NB4 (cell line): ENCODE measurements around the gene GPR152.
"Not testable (repeated sequence)": the region's sequence is repeated elsewhere in the genome, so short reads cannot be mapped to it uniquely, and the experiment has no call there.

Experiments
- DNase-seq: peaks from one replicate; pipeline ENCODE4 v3.0.0; 2010; ENCODE audit warnings: low read depth
- H3K4me3 ChIP-seq: one replicate; pipeline ENCODE4 v1.5.1; 2011; ENCODE audit warnings: mild to moderate bottlenecking, low read depth, low read length, moderate library complexity
- CTCF ChIP-seq: IDR thresholded peaks from one replicate; pipeline ENCODE4 v1.5.1; 2012; ENCODE audit warnings: low read depth, low read length
- MAX ChIP-seq: IDR thresholded peaks from 2 replicates; pipeline ENCODE4 v1.6.1; 2011; ENCODE audit warnings: low read depth, low read length
- MYC ChIP-seq: IDR thresholded peaks from 2 replicates; pipeline ENCODE4 v1.6.1; 2011; ENCODE audit warnings: low read depth, low read length
- POLR2A ChIP-seq: IDR thresholded peaks from 2 replicates; pipeline ENCODE4 v1.6.1; 2011; ENCODE audit warnings: mild to moderate bottlenecking; ENCODE audit not compliant: insufficient read length; ENCODE audit errors: extremely low read depth

The GPR152 gene

GRCh38 chr11:67429722-67430121 is 22.8 kb downstream of the GPR152 start:
- DNase-seq, result no peak
- TF ChIP-seq CTCF, result no peak
- TF ChIP-seq MAX, result no peak
- TF ChIP-seq MYC, result no peak
- no peak for TF ChIP-seq POLR2A
- peak overlapping the region; percentile 81 for H3K4me3 ChIP-seq

- DNase-seq, result no peak
- H3K4me3 ChIP-seq, result peak overlapping the region; percentile 81
These were observed 23.4 kb downstream of the GPR152 start for GRCh38 chr11:67429038-67429668.

GRCh38 chr11:67428052-67429001 is 24.2 kb downstream of the GPR152 start, which contains the start of gene RPS6KB2:
Gene RPS6KB2 (plus strand): TSS chr11:67428494. CDS start chr11:67428546, 52 bp downstream.
- peak within 1 kb of the TSS; percentile 81 for H3K4me3 ChIP-seq
- TF ChIP-seq CTCF (no peak), MYC (peak; percentile 81), POLR2A (peak; percentile 87), MAX (peak; percentile 56; the same call in 1 of the 2 replicates)
- DNase-seq, result peak; percentile 98

More at GRCh38 chr11:67429038-67429668, 23.4 kb downstream of the GPR152 start:
- TF ChIP-seq POLR2A (no peak), MYC (no peak), CTCF (no peak), MAX (no peak)

GRCh38 chr11:67427364-67427859 is 25.1 kb downstream of the GPR152 start:
- DNase-seq, result not testable (repeated sequence)
- H3K4me3 ChIP-seq, result peak overlapping the region; percentile 81

- H3K4me3 ChIP-seq, result no peak overlapping the region
- no peak for DNase-seq
- TF ChIP-seq CTCF (no peak), MAX (no peak), MYC (no peak), POLR2A (no peak)
These were observed 28.5 kb downstream of the GPR152 start for GRCh38 chr11:67423891-67424613.
